NCI-H2107 (cell line): ENCODE results near the gene EIF4E2.

ENCODE experiments used
- DNase-seq: peaks from one replicate; lab custom pipeline; 2025; lab: John Stamatoyannopoulos, UW

EIF4E2 gene

DNA sequence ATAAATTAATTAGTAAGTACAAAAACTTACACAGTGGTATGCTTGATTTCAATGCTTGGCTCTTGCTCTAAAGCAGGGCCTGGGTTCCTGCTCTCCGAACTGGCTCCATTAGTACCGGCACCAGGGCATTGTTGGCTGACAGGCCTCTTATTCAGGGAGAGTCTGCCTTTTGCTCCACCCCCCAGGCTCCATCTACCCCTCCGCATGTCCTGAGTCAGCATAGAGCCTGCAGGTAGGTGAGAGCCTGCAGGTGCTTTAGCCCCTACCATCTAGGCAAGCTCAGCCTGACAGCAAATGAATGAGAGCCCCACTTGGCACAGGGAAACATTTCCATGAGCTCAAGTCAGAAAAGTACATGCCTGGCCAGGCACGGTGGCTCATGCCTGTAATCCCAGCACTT is 47.8 kb downstream of the EIF4E2 start:
- DNase-seq = no peak

DNA sequence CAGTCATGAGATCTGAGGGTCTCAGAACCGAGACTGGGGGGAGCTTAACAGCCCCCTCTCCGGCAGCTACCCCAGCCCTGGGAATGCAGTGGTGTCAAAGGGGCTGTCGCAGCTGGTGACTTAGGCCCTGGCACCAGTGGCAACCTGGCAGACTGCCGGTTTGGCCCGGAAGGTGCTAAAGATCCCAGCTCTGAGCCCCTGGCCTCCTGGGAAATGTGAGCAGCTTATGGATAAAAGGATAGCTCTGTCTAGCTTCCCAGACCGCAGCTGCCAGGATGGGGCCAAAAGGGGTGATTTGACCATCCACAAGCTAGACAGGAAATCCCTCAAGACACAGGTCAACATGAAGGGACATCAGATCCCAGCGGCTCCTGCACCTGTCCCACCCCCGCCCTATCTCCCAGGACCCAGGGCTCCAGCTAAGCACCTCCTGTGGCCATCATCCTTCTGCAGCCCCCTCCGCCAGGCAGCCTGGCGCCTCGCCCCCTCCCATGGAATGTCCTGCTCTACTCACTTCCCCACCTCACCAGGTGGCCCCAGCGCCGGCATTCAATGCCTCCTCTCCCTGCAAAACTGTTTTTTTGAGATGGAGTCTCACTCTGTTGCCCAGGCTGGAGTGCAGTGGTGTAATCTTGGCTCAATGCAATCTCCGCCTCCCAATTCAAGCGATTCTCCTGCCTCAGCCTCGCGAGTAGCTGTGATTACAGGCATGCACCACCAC is 49.7 kb downstream of the EIF4E2 start:
- no peak for DNase-seq

DNA sequence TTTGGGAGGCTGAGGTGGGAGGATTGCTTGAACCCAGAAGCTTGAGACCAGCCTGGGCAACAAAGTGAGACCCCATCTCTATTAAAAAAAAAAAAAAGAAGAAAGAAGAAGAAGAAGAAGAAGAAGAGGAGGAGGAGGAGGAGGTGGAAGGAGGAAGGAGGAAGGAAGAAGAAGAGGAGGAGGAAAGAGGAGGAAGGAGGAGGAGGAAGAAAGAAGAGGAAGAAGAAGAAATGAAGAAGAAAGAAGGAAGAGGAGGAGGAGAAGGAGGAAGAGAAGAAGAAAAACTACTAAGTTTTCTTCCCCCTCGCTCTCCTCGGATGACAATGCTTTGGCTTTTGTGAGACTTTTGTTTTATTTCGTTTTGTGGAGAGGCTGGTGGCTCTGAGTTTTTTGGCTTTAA is 52.8 kb downstream of the EIF4E2 start:
- no peak for DNase-seq

DNA sequence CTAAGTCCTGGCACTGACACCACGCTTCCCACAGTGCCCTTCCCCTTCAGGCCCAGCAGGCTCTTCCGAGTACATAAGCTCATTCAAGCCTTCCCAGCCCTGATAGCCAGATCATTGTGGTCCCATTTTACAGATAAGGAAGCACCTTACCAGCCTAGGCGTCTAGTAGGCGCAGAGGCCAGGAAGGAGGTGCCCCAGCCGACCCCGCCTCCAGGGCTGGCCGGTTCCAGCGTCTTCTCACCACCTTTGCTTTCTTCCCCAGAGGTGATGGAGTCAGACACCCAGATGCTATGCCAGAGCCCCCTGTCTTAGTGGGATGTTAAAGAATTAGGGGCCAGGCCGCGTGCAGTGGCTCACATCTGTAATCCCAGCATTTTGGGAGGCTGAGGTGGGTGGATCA is 54.0 kb downstream of the EIF4E2 start:
- no peak for DNase-seq

DNA sequence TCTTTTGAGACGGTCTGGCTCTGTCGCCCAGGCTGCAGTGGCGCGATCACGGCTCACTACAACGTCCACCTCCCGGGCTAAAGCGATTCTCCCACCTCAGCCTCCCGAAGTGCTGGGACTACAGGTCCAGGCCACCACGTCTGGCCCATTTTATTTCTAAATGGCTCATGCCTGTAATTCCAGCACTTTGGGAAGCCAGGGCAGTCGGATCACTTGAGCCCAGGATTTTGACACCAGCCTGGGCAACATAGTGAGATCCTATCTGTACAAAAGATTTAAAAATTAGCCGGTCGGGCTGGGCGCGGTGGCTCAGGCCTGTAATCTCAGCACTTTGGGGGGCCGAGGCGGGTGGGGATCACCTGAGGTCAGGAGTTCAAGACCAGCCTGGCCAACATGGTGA is 56.5 kb downstream of the EIF4E2 start:
- DNase-seq = no peak

DNA sequence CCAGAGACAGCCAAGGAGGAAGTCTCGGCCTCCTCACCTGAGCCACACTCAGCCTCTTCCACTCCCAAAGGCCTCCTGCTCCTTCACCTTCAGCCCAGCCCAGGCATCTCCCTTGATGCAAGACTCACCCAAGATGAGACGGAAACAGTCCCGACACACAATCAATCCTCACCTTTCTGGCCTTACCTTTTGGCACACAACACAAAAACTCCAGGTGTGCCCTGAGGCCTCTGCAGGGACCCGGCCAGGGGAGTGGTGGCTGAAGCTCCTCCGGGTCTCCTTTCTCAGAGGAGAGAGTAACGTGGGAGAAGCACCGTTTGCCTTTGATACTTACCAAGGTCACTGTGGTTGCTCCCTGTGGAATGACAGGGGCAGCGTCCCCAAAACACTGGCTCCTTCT is 59.1 kb downstream of the EIF4E2 start:
- no peak for DNase-seq

DNA sequence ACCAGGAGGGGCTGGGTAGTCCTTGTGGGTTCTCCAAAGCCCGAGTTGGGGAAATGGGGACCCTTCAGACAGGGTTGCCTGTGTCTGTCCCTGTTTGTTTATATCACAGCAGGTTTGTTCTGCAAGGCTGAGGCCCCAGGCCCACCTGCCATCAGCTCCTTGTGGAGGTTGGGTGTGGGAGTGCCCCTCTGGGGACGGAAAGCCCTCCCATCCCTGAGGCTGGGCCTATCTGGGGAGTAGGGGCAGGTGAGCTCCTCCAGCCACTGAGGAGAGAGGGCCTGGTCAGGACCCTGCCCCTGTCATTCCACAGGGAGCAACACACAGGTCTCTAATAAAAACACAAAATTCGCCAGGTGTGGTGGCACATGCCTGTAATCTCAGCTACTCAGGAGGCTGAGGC is 59.6 kb downstream of the EIF4E2 start:
- no peak for DNase-seq

DNA sequence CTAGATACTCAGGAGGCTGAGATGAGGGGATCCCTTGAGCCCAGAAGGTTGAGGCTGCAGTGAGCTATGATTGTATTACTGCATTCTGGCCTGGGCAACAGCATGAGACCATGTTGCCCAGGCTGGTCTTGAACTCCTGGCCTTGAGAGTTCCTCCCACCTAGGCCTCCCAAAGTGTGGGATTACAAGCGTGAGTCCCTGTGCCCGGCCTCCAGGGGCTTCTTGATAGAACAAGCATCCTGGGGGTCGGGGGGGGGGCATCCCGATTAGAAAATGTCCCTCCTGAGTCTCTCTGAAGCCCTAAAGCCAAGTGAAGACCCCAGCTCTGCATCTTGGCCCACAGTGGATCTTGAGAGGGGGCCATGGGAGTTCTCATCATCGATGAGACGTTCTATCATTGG is 60.6 kb downstream of the EIF4E2 start:
- no peak for DNase-seq

DNA sequence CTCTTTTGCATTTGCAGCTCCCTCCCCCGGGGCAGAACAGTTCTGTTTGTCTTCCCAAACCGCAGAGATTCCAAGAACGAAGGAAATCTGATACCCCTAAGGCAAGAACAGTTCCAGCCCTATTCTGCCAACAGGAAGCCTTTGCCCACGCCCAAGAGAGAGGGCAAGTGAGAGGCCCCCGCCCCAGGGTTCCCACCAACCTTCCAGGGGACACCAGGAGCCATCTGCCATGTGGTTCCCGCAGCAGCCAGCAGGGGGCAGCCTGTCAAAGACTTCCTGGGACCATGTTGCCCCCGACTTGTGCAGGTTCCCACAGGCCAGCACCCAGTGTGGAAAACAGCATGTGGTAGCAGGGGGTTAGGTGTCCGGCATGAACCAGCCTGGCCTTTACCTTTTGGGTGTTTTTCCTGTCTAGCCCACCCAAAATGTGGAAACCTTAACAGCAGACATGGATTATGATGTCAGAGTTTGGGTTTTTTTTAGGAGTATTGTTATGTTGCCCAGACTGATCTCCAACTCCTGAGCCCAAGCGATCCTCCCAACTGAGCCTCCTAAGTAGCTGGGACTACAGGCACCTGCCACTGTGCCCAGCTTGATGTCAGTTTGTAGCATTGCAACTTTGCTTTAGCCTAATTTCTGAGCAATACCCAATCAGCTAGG is 61.2 kb downstream of the EIF4E2 start:
- no peak for DNase-seq

DNA sequence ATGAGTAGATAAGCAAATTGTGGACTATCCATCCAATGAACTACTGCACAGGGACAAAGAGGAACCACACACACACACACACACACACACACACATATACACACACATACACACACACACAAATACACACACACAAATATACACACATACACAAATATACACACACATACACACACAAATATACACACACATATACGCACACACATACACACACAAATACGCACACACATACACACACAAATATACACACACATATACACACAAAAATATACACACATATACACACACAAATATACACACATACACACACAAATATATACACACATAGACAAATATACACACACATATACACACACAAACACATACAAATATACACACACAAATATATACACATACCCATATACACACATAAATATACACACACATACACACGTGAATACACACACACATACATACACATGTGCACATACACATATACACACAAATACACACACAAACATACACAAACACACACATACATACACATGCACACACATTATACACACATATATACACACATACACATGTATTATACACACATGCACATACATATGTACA is 63.1 kb downstream of the EIF4E2 start:
- DNase-seq = no peak

DNA sequence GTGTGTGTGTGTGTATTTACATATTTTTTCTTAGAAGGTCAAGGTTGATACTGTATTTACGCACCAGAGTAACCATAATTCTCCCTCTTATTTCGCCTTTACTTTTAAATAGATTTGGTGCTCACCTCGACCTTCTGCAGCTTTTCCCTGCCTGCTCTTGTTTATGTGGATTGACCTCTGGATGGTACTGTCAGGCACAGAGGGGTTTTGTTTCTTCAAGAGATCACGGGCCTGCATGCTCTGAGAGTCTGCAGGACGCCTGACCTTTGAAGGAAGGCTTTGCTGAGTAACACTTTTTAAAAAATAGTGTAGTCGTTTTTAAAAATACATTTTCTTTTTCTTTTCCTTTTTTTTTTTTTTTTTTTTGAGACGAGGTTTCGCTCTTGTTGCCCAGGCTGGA is 64.8 kb downstream of the EIF4E2 start:
- DNase-seq = no peak
